HT1080 (cell line): ENCODE results near the gene PRR35. TPM values are rescaled to one million over a fixed set of nuclear protein-coding genes. Genes with fewer than 3 reads are reported as not detected.

Experiments
- small RNA-seq: library from RNA; depleted of rRNA; stranded (forward); fragments of <200 nt; gene quantifications from one replicate; pipeline ENCODE3, GENCODE V24; 2014
- total RNA-seq: library from RNA; depleted of rRNA; stranded (reverse); fragments of >200 nt; shearing (Covaris generic); gene quantifications from 2 replicates; pipeline ENCODE4 v1.2.3, GENCODE V29; 2014; rRNA removed

PRR35 gene
- total RNA-seq, 1 experiment from 2014 or later, result 0.10 TPM

Small RNA genes within 50 kb of the gene (small RNA-seq; reads per million reads assigned to genes)
- gene MIR3176 (0.20 reads per million), gene MIR5587 (not detected), gene Z98883.1 (not detected)

Other genes with a start within 250 kb of the PRR35 start
- 23.4 and 24.5 TPM in 2 replicates for gene AXIN1, start 207.7 kb upstream of the PRR35 start, total RNA-seq
- gene MRPL28, start 189.9 kb upstream of the PRR35 start, total RNA-seq, result 206 and 251 TPM in 2 replicates
- 53.3 and 67.0 TPM in 2 replicates for gene PGAP6, start 178.4 kb upstream of the PRR35 start, total RNA-seq
- gene NME4, start 163.2 kb upstream of the PRR35 start, total RNA-seq, result 135 and 140 TPM in 2 replicates
- gene DECR2, start 158.5 kb upstream of the PRR35 start, total RNA-seq, result 8.9 and 11.5 TPM in 2 replicates
- 21.3 and 27.9 TPM in 2 replicates for gene RAB11FIP3, start 134.7 kb upstream of the PRR35 start, total RNA-seq
- gene CAPN15, start 32.7 kb upstream of the PRR35 start, total RNA-seq, result 92.4 and 122 TPM in 2 replicates
- gene NHLRC4, start 6.6 kb downstream of the PRR35 start, total RNA-seq, result 0.07 and 1.1 TPM in 2 replicates
- 38.2 and 53.0 TPM in 2 replicates for gene PIGQ, start 9.6 kb downstream of the PRR35 start, total RNA-seq
- 12.9 and 15.2 TPM in 2 replicates for gene RAB40C, start 29.7 kb downstream of the PRR35 start, total RNA-seq
- 0.03 and 0.14 TPM in 2 replicates for gene WFIKKN1, start 70.6 kb downstream of the PRR35 start, total RNA-seq
- gene METTL26, start 75.9 kb downstream of the PRR35 start, total RNA-seq, result 190 and 194 TPM in 2 replicates
- gene MCRIP2, start 81.4 kb downstream of the PRR35 start, total RNA-seq, result 44.9 and 51.1 TPM in 2 replicates
- gene WDR90, start 89.0 kb downstream of the PRR35 start, total RNA-seq, result 27.0 and 27.9 TPM in 2 replicates
- gene RHOT2, start 107.7 kb downstream of the PRR35 start, total RNA-seq, result 95.4 and 107 TPM in 2 replicates
- gene RHBDL1, start 115.3 kb downstream of the PRR35 start, total RNA-seq, result 1.1 and 1.6 TPM in 2 replicates
- gene STUB1, start 120.0 kb downstream of the PRR35 start, total RNA-seq, result 208 and 257 TPM in 2 replicates
- 43.0 and 46.2 TPM in 2 replicates for gene JMJD8, start 123.9 kb downstream of the PRR35 start, total RNA-seq
- gene WDR24, start 130.0 kb downstream of the PRR35 start, total RNA-seq, result 3.4 and 4.1 TPM in 2 replicates
- gene FBXL16, start 145.4 kb downstream of the PRR35 start, total RNA-seq, result 2.0 and 4.2 TPM in 2 replicates
- 119 and 152 TPM in 2 replicates for gene METRN, start 154.7 kb downstream of the PRR35 start, total RNA-seq
- 42.3 and 54.6 TPM in 2 replicates for gene ANTKMT, start 160.8 kb downstream of the PRR35 start, total RNA-seq
- gene CCDC78, start 166.0 kb downstream of the PRR35 start, total RNA-seq, result 4.2 and 4.6 TPM in 2 replicates
- gene HAGHL, start 166.7 kb downstream of the PRR35 start, total RNA-seq, result 18.6 and 27.2 TPM in 2 replicates
- 33.1 and 35.7 TPM in 2 replicates for gene CIAO3, start 180.6 kb downstream of the PRR35 start, total RNA-seq
- 0.23 TPM in 1 of 2 replicates, not detected in the other for gene MSLN, start 200.3 kb downstream of the PRR35 start, total RNA-seq
- 84.1 and 114 TPM in 2 replicates for gene RPUSD1, start 228.0 kb downstream of the PRR35 start, total RNA-seq
- 41.6 and 45.6 TPM in 2 replicates for gene CHTF18, start 228.2 kb downstream of the PRR35 start, total RNA-seq
- not detected in 2 replicates for gene GNG13, start 240.3 kb downstream of the PRR35 start, total RNA-seq